PFSK-1 (cell line): ENCODE measurements around the gene PTPRN2.

ENCODE experiments used
- FOXP2 ChIP-seq: optimal IDR thresholded peaks from 2 replicates; pipeline ENCODE3; 2011; ENCODE audit warnings: borderline replicate concordance, control low read depth, inconsistent platforms; ENCODE audit not compliant: insufficient read depth; ENCODE audit errors: extremely low read length, extremely low read depth
- POLR2AphosphoS5 ChIP-seq: IDR thresholded peaks from 2 replicates; pipeline ENCODE4 v1.6.1; 2012; ENCODE audit warnings: low read depth, mild to moderate bottlenecking, control low read depth, low read length, moderate library complexity
- SIN3A ChIP-seq: IDR thresholded peaks from 2 replicates; pipeline ENCODE4 v1.6.1; 2012; ENCODE audit warnings: mild to moderate bottlenecking, low read length, moderate library complexity, borderline replicate concordance; ENCODE audit not compliant: insufficient read depth
- TAF1 ChIP-seq: IDR thresholded peaks from 2 replicates; pipeline ENCODE4 v1.6.1; 2012; ENCODE audit warnings: low read length, control low read depth, borderline replicate concordance; ENCODE audit not compliant: insufficient read depth
- TF ChIP-seq, protein P1 (sequence below), 2 experiments: IDR thresholded peaks; 2 replicates each; pipeline versions ENCODE4 v1.6.1 to v1.8.0; 2011 to 2012; ENCODE audit warnings: low read depth in 2 of 2, low read length in 2 of 2, control low read depth in 1 of 2, inconsistent platforms in 1 of 2, mild to moderate bottlenecking in 1 of 2, moderate library complexity in 1 of 2; ENCODE audit not compliant: insufficient read depth in 1 of 2

The PTPRN2 gene

GRCh38 chr7:157635148-157635500 is 952.5 kb downstream of the PTPRN2 start:
- TF ChIP-seq, protein P1, sequence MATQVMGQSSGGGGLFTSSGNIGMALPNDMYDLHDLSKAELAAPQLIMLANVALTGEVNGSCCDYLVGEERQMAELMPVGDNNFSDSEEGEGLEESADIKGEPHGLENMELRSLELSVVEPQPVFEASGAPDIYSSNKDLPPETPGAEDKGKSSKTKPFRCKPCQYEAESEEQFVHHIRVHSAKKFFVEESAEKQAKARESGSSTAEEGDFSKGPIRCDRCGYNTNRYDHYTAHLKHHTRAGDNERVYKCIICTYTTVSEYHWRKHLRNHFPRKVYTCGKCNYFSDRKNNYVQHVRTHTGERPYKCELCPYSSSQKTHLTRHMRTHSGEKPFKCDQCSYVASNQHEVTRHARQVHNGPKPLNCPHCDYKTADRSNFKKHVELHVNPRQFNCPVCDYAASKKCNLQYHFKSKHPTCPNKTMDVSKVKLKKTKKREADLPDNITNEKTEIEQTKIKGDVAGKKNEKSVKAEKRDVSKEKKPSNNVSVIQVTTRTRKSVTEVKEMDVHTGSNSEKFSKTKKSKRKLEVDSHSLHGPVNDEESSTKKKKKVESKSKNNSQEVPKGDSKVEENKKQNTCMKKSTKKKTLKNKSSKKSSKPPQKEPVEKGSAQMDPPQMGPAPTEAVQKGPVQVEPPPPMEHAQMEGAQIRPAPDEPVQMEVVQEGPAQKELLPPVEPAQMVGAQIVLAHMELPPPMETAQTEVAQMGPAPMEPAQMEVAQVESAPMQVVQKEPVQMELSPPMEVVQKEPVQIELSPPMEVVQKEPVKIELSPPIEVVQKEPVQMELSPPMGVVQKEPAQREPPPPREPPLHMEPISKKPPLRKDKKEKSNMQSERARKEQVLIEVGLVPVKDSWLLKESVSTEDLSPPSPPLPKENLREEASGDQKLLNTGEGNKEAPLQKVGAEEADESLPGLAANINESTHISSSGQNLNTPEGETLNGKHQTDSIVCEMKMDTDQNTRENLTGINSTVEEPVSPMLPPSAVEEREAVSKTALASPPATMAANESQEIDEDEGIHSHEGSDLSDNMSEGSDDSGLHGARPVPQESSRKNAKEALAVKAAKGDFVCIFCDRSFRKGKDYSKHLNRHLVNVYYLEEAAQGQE (IDR thresholded peaks at IDR 0.05; ENCODE audit: insufficient read depth in 1 of 2, low read depth in 2 of 2, low read length in 2 of 2), result no peak
- no peak for TF ChIP-seq TAF1

DNA sequence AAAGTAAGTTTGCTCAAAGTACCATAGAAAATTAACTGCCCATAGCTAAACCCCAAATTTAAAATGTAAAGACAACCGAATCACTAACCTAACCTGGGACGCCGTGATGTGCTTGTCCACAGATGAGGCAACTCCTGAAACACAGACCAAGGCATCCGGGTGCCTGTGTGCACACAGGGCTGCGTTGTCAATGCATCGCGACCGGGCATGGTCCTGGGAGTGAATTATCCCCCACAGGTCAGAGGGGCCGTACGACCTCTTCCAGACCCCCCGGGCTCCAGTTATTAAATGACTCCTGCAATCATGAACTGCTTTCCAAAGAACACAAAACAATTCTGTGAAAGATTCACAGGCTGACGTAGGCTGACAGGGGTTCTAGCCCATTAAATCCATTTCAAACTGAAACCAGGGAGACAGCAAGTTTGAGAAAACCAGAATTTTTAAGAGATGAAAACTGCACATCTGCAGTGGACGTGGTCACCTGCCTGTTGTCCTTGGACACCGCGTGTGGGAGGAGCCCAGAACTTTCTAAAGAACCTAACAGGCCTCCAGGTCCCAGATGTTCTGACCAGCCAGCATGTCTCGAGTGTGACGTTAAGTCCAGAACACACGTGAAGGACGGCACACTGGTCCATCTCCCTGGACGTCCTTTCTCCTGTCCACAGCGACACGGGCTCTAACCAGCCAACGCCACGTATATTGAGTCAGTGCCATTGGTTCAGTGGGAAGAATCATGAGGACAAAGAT is 953.0 kb downstream of the PTPRN2 start:
- TF ChIP-seq POLR2AphosphoS5, result no peak
- no peak for TF ChIP-seq TAF1
- TF ChIP-seq FOXP2, result no peak
- no peak for TF ChIP-seq SIN3A
- TF ChIP-seq, protein P1 (IDR thresholded peaks at IDR 0.05; ENCODE audit: insufficient read depth in 1 of 2, low read depth in 2 of 2, low read length in 2 of 2), result no peak

DNA sequence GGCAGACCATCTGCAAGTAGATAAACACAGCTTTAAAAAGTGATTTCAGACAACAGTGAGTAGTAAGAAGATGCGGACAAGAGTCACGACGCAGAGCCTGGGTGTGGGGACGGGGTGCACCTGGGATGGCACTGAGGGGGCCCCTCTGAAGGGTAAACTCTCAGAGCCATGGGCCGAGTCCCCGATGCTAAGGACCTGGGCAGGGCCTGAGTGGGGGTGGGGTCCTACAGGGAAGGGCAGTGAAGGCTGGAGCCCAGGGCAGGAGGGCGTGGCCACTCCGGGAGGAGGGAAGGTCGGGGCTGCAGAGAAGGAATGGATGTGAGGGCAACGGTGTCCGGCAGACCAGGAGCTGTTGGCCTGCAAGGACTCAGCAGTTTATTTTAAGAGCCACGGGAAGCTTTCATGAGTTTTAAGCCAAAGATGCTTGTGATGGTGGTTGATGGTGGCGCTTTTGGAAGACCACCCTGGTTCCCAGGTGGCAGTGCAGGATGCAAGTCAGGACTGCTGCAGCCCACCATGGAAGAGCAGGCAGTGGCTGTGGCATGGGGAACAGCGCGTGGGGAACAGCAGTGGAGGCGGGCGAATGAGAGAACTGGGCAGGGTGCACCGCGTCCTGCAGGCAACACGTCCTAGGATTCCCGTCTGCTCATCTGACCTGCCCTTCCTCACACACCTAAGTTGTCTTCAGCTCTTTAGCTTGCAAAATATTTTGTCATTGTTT is 954.0 kb downstream of the PTPRN2 start:
- TF ChIP-seq TAF1 (no peak), FOXP2 (no peak), SIN3A (no peak), POLR2AphosphoS5 (no peak)
- TF ChIP-seq, protein P1 (IDR thresholded peaks at IDR 0.05; ENCODE audit: insufficient read depth in 1 of 2, low read depth in 2 of 2, low read length in 2 of 2), result no peak

DNA sequence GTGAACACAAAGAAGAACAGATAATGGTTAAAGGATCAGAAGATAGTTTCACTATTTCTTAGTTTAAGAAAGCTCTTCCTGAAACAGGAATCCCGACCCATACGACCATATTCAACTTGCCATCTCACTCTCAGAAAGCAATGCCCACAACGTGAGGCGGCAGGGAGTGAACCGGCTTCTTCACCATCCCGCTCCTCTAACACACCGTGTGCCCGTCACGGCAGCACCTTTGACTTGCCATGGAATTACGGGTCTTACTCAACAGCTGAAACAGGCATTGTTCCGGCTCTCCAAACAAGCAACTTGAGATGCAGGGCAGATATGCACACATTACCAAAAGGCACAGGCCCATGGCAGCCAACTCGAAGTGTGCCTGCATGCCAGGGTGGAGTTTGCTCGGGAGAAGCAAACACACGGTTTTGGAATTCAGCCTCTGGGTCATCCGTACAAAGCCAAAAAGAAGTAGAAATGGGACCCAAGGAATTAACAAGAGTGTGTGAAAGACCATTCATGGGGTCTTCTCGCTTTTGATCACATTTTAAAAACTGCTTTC is 957.2 kb downstream of the PTPRN2 start:
- TF ChIP-seq, protein P1 (IDR thresholded peaks at IDR 0.05; ENCODE audit: insufficient read depth in 1 of 2, low read depth in 2 of 2, low read length in 2 of 2), result no peak
- TF ChIP-seq FOXP2 (no peak), TAF1 (no peak), POLR2AphosphoS5 (no peak), SIN3A (no peak)

GRCh38 chr7:157628456-157628855 is 959.2 kb downstream of the PTPRN2 start:
- TF ChIP-seq FOXP2, result no peak
- no peak for TF ChIP-seq POLR2AphosphoS5
- TF ChIP-seq, protein P1 (IDR thresholded peaks at IDR 0.05; ENCODE audit: insufficient read depth in 1 of 2, low read depth in 2 of 2, low read length in 2 of 2), result no peak
- no peak for TF ChIP-seq TAF1
- TF ChIP-seq SIN3A, result no peak
